K562 (cell line): ENCODE results near the gene PLEKHA7. TPM values are rescaled to one million over a fixed set of nuclear protein-coding genes. Genes with fewer than 3 reads are reported as not detected.
"Not testable (repeated sequence)": the region's sequence is repeated elsewhere in the genome, so short reads cannot be mapped to it uniquely, and the experiment has no call there.

Experiments
- ATAC-seq: fragments of 200-7000 bp; cut with Tn5 transposase; 3 replicates; pipeline ENCODE4 v1.9.1; 2020; ENCODE audit warnings: moderate library complexity
- BruUV-seq: library from RNA; stranded (reverse); fragments of 400-500 nt; replicated peaks from 2 replicates; lab custom pipeline; 2021; lab: Mats Ljungman, UMichigan
- CTCF ChIA-PET: fragments of 300-600 bp; formaldehyde crosslinking; extraction: SDS; loops from one replicate; lab custom pipeline; 2021; ENCODE audit warnings: low intra/inter-chr PET ratio; lab: Yijun Ruan, JAX
- POLR2A ChIA-PET: fragments of 300-600, 350-650 bp; sonication (Branson Sonifier 250); formaldehyde crosslinking; extraction: SDS; loops from one replicate; lab custom pipeline; 2021; ENCODE audit warnings: antibody characterized with exemption, inconsistent platforms; lab: Yijun Ruan, JAX
- DNase-seq, 4 experiments: peaks; one replicate each; pipeline versions ENCODE4 v3.0.0 to v3.0.0-alpha.2; 2011 to 2018; ENCODE audit warnings: low spot score in 3 of 4, mixed read lengths in 3 of 4; ENCODE audit errors: extremely low read depth in 1 of 4
- FAIRE-seq: peaks from 2 replicates; lab custom pipeline; 2011; peaks lifted over from hg19 to GRCh38; lab: Jason Lieb, UNC
- H2AFZ ChIP-seq: 2 replicates; pipeline ENCODE4 v1.6.0; 2011; ENCODE audit warnings: low read depth, low read length, control low read depth, inconsistent platforms
- H3K27ac ChIP-seq: fragments of 200-600 bp; 3 replicates; pipeline ENCODE4 v1.8.0; 2011; ENCODE audit warnings: low read depth, mild to moderate bottlenecking, control low read depth, inconsistent platforms, low read length, moderate library complexity, mixed read lengths; ENCODE audit errors: extremely low read depth
- H3K27me3 ChIP-seq, 2 experiments: fragments of 300-600 bp in 1 of 2; 2 replicates in 1 of 2; 3 replicates in 1 of 2; pipeline versions ENCODE4 v1.6.0 to v1.8.0; 2011; ENCODE audit warnings: inconsistent platforms in 2 of 2, low read length in 2 of 2, mild to moderate bottlenecking in 1 of 2, mixed read lengths in 1 of 2, moderate library complexity in 1 of 2; ENCODE audit not compliant: control insufficient read depth in 2 of 2, insufficient read depth in 2 of 2
- H3K36me3 ChIP-seq: fragments of 300-600 bp; 3 replicates; pipeline ENCODE4 v1.8.0; 2011; ENCODE audit warnings: mild to moderate bottlenecking, low read length, inconsistent platforms; ENCODE audit not compliant: control insufficient read depth, insufficient read depth
- H3K4me1 ChIP-seq, 2 experiments: fragments of 200-600 bp in 1 of 2; replicated peaks in 1 of 2; 2 replicates in 1 of 2; 3 replicates in 1 of 2; pipeline versions ENCODE4 v1.5.1 to v1.8.0; 2011; ENCODE audit warnings: inconsistent platforms in 2 of 2, low read length in 2 of 2, mild to moderate bottlenecking in 1 of 2, mixed read lengths in 1 of 2, moderate library complexity in 1 of 2; ENCODE audit not compliant: control insufficient read depth in 2 of 2, insufficient read depth in 2 of 2
- H3K4me2 ChIP-seq: 2 replicates; pipeline ENCODE4 v1.6.1; 2011; ENCODE audit warnings: low read length, control low read depth, inconsistent platforms, mixed read lengths; ENCODE audit not compliant: insufficient read depth
- H3K4me3 ChIP-seq: fragments of 200-600 bp; sonication (generic), shearing (Covaris generic); 2 replicates; pipeline ENCODE4 v1.5.1; 2016; ENCODE audit warnings: control low read depth, inconsistent platforms
- H3K79me2 ChIP-seq: fragments of 200-600 bp; 3 replicates; pipeline ENCODE4 v1.8.0; 2011; ENCODE audit warnings: low read length, inconsistent platforms; ENCODE audit not compliant: control insufficient read depth, insufficient read depth
- H3K9ac ChIP-seq, 2 experiments: 2 replicates each; pipeline versions ENCODE4 v1.6.0 to v1.6.1; 2011; ENCODE audit warnings: low read depth in 2 of 2, low read length in 2 of 2, control low read depth in 1 of 2, inconsistent platforms in 1 of 2, mild to moderate bottlenecking in 1 of 2, mixed read lengths in 1 of 2; ENCODE audit not compliant: insufficient read depth in 1 of 2
- H3K9me1 ChIP-seq: one replicate; pipeline ENCODE4 v1.6.0; 2011; ENCODE audit warnings: inconsistent platforms, mild to moderate bottlenecking, low read length, moderate library complexity; ENCODE audit not compliant: control insufficient read depth, insufficient read depth
- H3K9me3 ChIP-seq: replicated peaks from 2 replicates; pipeline ENCODE4 v1.5.1; 2011; ENCODE audit warnings: low read depth, low read length, inconsistent platforms; ENCODE audit not compliant: control insufficient read depth, insufficient read depth
- H4K20me1 ChIP-seq: replicated peaks from 2 replicates; pipeline ENCODE4 v1.6.1; 2011; ENCODE audit warnings: low read length, inconsistent platforms, mixed read lengths; ENCODE audit not compliant: control insufficient read depth, insufficient read depth
- RB1 ChIP-seq: fragments of 450-650 bp; IDR thresholded peaks from 2 replicates; pipeline ENCODE4 v1.6.1; 2017; ENCODE audit warnings: low read depth, mild to moderate bottlenecking
- RBM39 ChIP-seq: fragments of 200-400 bp; formaldehyde crosslinking; optimal IDR thresholded peaks from 2 replicates; pipeline ENCODE3; 2018; ENCODE audit warnings: low read depth, low read length
- RNF2 ChIP-seq: sonication (generic); IDR thresholded peaks from 2 replicates; pipeline ENCODE4 v1.6.1; 2016
- TBL1XR1 ChIP-seq, 2 experiments: IDR thresholded peaks; 2 replicates each; pipeline ENCODE4 v1.6.1; 2012; ENCODE audit warnings: improper control_type of control experiment in 2 of 2, low read length in 2 of 2, mild to moderate bottlenecking in 1 of 2
- U2AF1 ChIP-seq: fragments of 200-400 bp; formaldehyde crosslinking; optimal IDR thresholded peaks from 2 replicates; pipeline ENCODE3; 2017; ENCODE audit warnings: mild to moderate bottlenecking, low read depth, low read length, moderate library complexity
- ZNF121 ChIP-seq: sonication (generic); formaldehyde crosslinking; conservative IDR thresholded peaks from 2 replicates; pipeline ENCODE4 v1.8.0; 2022; ENCODE audit warnings: missing genetic modification reagents
- ZNF431 ChIP-seq: sonication (generic); formaldehyde crosslinking; IDR thresholded peaks from 2 replicates; pipeline ENCODE4 v1.8.0; 2022; ENCODE audit warnings: mild to moderate bottlenecking, missing genetic modification reagents
- WGBS: fragments of 100-300 bp; shearing (Covaris generic); methylation state at CpG from one replicate; pipeline ENCODE4 v1.1.6; 2016; ENCODE audit warnings: low coverage, mixed read lengths; ENCODE audit not compliant: insufficient coverage; ENCODE audit errors: missing lambda C conversion rate; 5-methylcytosine and 5-hydroxymethylcytosine counted together
- in situ Hi-C: fragments of 300-500 bp; cut with MboI; formaldehyde crosslinking; loops from 4 replicates; pipeline ENCODE4 v1.15.0; 2018; ENCODE audit warnings: inconsistent platforms, mixed read lengths
- intact Hi-C: fragments of 100-400 bp; cut with micrococcal nuclease; formaldehyde crosslinking; loops from 2 replicates; pipeline ENCODE4 v1.14.2; 2022
- polyA plus RNA-seq, 8 experiments: library from polyadenylated mRNA; depleted of rRNA in 4 of 8; stranded (reverse) in 5 of 8; unstranded in 3 of 8; fragments of >200 nt; fragmentation: Nextera tagmentation in 2 of 8; fragmentation: Illumina TruSeq in 1 of 8; extraction: Ambion mirVana in 2 of 8; extraction: Trizol in 1 of 8; gene quantifications; 2 replicates each; pipeline versions ENCODE4 v1.2.1 to v1.2.3, GENCODE V29; 2011 to 2014; ENCODE audit warnings: inconsistent platforms in 1 of 8, missing spikeins in 1 of 8
- total RNA-seq, 7 experiments: library from RNA; depleted of rRNA in 6 of 7; stranded (reverse); fragments of >200 nt in 6 of 7; fragmentation: Illumina TruSeq in 2 of 7; extraction: Trizol in 2 of 7; gene quantifications; 2 replicates each; pipeline versions ENCODE4 v1.2.1 to v1.2.3, GENCODE V29; 2011 to 2021; ENCODE audit warnings: low replicate concordance in 1 of 7
- TF ChIP-seq, protein P1 (sequence below): fragments of 250-450 bp; sonication (Bioruptor Pico); IDR thresholded peaks from 2 replicates; pipeline ENCODE4 v1.8.0; 2022; ENCODE audit warnings: moderate library complexity, mild to moderate bottlenecking, inconsistent platforms

PLEKHA7 gene
- total and polyA plus RNA-seq, 9 of the 15 experiments (the other 6 are each of a cell fraction or from before 2014, with no cell fraction given): 0.06 to 0.77 (median 0.20) TPM; not detected in 1

DNA sequence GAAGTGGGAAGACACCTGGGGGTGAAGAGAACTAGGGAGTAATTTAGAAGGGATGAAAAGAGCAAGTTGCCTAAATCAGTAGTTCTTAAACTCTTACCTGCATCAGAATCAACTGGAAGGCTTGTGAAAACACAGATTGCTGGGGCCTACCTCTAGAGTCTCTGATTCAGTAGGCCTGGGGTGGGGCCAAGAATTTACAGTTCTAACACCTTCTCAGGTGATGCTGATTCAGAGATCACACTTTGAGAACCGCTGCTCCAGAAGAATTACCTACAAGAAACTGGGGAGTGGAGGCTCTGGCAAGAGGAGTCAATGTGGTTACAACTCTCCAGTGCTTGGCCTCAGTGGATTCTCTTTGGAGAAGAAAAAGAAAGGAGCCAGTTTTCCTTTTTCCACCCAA lies 147.1 kb downstream of the PLEKHA7 start (continued):
- TF ChIP-seq U2AF1: no peak
- TF ChIP-seq TBL1XR1 (IDR thresholded peaks at IDR 0.05; ENCODE audit: low read length in 2 of 2): no peak
- TF ChIP-seq ZNF121 (CRISPR knock-in tag): no peak
- TF ChIP-seq, protein P1, sequence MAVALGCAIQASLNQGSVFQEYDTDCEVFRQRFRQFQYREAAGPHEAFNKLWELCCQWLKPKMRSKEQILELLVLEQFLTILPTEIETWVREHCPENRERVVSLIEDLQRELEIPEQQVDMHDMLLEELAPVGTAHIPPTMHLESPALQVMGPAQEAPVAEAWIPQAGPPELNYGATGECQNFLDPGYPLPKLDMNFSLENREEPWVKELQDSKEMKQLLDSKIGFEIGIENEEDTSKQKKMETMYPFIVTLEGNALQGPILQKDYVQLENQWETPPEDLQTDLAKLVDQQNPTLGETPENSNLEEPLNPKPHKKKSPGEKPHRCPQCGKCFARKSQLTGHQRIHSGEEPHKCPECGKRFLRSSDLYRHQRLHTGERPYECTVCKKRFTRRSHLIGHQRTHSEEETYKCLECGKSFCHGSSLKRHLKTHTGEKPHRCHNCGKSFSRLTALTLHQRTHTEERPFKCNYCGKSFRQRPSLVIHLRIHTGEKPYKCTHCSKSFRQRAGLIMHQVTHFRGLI (CRISPR knock-in tag): no peak
- TF ChIP-seq RBM39: no peak
- TF ChIP-seq RNF2: no peak
- no peak for TF ChIP-seq RB1

DNA sequence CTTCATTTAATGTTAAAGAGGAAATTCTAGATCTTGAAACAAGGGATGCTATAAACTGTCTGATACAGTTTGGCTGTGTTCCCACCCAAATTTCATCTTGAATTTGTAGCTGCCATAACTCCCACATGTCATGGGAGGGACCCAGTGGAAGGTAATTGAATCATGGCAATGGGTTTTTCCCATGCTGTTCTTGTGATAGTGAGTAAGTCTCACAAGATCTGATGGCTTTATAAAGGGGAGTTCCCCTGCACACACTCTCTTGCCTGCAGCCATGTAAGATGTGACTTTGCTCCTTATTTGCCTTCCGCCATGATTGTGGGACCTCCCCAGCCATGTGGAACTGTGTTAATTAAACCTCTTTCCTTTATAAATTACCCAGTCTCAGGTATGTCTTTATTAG lies 149.8 kb downstream of the PLEKHA7 start:
- CTCF ChIA-PET, H3K4me2 ChIP-seq, H3K9me3 ChIP-seq, H3K4me3 ChIP-seq, H3K36me3 ChIP-seq, H3K27me3 ChIP-seq: not testable (repeated sequence)
- TF ChIP-seq ZNF431 (CRISPR knock-in tag): peak; percentile 80
- TF ChIP-seq, all 486 proteins: peak for 1; not testable (repeated sequence) for 485
- peaks cover 0 to 11% of the 10 kb centered on the region in 2 experiments; a peak in 3 of 5 replicates for H3K4me1 ChIP-seq
- ATAC-seq, H3K9me1 ChIP-seq, H2AFZ ChIP-seq, POLR2A ChIA-PET, intact Hi-C loops, FAIRE-seq, in situ Hi-C loops, H4K20me1 ChIP-seq, DNase-seq, H3K9ac ChIP-seq, H3K79me2 ChIP-seq, H3K27ac ChIP-seq, BruUV-seq: not testable (repeated sequence)
- 73% methylated on average over 1 of the region's 1 CpG for WGBS
